C4-2B (cell line): ENCODE data around the gene EID2.

Source experiments
- H3K27ac ChIP-seq: fragments of 450-650 bp; 2 replicates; pipeline ENCODE4 v1.5.1; 2017
- ZFX ChIP-seq: fragments of 450-650 bp; IDR thresholded peaks from 2 replicates; pipeline ENCODE4 v1.6.1; 2017
- TF ChIP-seq, protein P1 (sequence below): fragments of 450-650 bp; conservative IDR thresholded peaks from 2 replicates; pipeline ENCODE4 v1.5.1; 2017; ENCODE audit warnings: mild to moderate bottlenecking

The EID2 gene

DNA sequence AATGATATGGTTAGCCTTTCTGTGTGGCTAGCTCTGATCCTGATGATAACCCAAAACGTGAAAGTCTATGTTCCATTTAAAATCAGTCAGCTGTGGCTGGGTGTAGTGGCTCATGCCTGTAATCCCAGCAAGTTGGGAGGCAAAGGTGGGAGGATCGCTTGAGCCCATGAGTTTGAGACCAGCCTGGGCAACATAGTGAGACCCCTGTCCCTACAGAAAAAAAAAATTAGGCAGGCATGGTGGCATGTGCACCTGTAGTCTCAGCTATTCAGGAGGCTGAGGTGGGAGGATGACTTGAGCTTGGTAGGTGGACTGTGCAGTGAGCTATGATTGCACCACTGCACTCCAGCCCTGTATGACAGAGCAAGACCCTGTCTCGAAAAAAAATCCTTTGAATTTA lies 6.2 kb downstream of the EID2 start:
- no peak overlapping the region for H3K27ac ChIP-seq
- TF ChIP-seq, protein P1, sequence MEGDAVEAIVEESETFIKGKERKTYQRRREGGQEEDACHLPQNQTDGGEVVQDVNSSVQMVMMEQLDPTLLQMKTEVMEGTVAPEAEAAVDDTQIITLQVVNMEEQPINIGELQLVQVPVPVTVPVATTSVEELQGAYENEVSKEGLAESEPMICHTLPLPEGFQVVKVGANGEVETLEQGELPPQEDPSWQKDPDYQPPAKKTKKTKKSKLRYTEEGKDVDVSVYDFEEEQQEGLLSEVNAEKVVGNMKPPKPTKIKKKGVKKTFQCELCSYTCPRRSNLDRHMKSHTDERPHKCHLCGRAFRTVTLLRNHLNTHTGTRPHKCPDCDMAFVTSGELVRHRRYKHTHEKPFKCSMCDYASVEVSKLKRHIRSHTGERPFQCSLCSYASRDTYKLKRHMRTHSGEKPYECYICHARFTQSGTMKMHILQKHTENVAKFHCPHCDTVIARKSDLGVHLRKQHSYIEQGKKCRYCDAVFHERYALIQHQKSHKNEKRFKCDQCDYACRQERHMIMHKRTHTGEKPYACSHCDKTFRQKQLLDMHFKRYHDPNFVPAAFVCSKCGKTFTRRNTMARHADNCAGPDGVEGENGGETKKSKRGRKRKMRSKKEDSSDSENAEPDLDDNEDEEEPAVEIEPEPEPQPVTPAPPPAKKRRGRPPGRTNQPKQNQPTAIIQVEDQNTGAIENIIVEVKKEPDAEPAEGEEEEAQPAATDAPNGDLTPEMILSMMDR = no peak
- no peak for TF ChIP-seq ZFX

DNA sequence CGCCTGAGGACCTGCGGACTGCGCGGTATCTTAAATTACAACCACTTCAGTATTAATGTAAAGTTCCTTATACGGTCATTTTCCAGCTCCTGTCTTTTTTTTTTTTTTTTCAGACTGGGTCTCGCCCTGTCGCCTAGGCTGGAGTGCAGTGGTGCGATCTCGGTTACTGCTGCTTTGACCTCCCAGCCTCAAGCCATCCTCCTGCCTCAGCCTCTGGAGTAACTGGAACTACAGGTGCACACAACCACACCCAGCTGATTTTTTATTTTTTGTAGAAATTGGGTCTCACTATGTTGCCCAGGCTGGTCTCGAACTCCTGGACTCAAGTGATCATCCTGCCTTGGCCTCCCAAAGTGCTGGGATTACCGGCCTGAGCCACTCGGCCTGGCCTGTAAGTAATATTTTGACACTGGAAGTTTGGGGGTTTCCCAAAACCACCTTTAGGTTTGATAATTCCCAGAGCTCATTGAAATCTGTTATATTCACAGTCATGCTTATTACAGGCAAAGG lies 6.9 kb downstream of the EID2 start:
- TF ChIP-seq, protein P1 = peak; percentile 80
- no peak for TF ChIP-seq ZFX
- H3K27ac ChIP-seq = no peak overlapping the region; the same call in 1 of the 2 replicates

- H3K27ac ChIP-seq = peak within 1 kb of the TSS; percentile 64
Observed at GRCh38 chr19:39532233-39533002, 7.5 kb downstream of the EID2 start, which contains the start of gene EID2B. TSS of gene EID2B (minus strand) at chr19:39532852. CDS start at chr19:39532802, 50 bp downstream.

GRCh38 chr19:39531834-39532232 lies 8.1 kb downstream of the EID2 start:
- no peak for TF ChIP-seq ZFX
- TF ChIP-seq, protein P1 = no peak
- H3K27ac ChIP-seq = peak overlapping the region; percentile 64

More at GRCh38 chr19:39532233-39533002, 7.5 kb downstream of the EID2 start, which contains the start of gene EID2B:
- TF ChIP-seq, protein P1 = peak; percentile 99
- TF ChIP-seq ZFX = peak; percentile 92

DNA sequence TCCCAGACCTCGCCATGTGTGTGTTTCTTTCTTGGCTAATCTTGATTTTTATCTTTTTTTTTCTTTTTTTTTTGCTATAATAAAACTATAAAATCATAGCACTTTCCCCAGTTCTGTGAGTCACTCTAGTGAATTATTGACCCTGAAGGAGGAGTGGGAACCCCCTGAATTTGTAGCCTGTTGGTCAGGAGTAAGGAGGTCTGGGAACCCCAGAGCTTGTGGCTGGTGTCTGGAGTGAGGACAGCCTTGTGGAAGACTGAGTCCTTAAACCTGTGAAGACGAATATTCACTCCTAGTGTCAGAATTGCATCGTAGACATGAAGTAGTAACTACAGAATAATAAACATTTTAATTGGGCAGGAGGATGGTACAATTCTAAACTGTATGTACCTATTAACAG lies 14.8 kb downstream of the EID2 start:
- H3K27ac ChIP-seq = no peak overlapping the region
- TF ChIP-seq, protein P1 = no peak
- no peak for TF ChIP-seq ZFX

- TF ChIP-seq, protein P1 = no peak
- no peak for TF ChIP-seq ZFX
- H3K27ac ChIP-seq = no peak overlapping the region
Observed at GRCh38 chr19:39524495-39524894, 15.5 kb downstream of the EID2 start.

DNA sequence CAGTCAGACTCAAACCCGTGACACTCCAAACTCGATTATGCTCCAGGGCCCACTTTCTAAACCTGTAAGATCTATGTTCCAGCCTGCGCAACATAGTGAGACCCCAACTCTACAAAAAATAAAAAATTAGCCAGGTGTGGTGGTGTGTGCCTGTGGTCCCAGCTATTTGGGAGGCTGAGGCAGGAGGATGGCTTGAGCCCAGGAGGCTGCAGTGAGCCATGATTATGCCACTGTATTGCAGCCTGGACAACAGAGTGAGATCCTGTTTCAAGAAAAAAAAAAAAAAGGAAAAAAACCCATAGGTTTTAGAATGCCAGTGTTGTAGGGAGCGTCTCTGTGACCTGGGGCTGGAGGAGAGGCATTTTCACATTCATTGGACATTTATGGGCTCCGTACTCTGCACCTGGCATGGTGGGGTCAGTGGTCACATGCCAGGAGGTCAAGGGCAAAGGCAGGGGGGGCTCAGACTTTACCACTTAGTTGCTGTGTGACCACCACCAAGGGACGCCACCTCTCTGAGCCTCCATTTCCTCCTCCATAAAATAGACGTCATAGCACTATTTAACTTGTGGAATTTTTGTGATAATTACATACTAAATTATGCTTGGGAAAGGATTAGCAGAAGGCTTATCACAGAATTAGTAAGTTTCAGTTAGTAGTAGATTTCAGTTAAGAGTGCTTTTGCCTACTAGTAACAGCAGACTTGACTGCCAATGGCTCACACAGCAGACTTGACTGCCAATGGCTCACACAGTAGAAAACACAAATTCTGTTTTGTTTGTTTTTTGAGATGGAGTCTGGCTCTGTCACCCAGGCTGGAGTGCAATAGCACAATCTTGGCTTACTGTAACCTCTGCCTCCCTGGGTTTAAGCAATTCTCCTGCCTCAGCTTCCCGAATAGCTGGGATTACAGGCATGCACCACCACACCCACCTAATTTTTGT lies 19.1 kb downstream of the EID2 start:
- H3K27ac ChIP-seq = no peak overlapping the region
- TF ChIP-seq, protein P1 = no peak
